WTC11 (cell line): ENCODE measurements around the gene ZC2HC1B.

Experiments used
- ARID4B ChIP-seq: sonication (generic); formaldehyde crosslinking; IDR thresholded peaks from 2 replicates; pipeline ENCODE4 v1.8.0; 2023; ENCODE audit warnings: missing genetic modification reagents, mild to moderate bottlenecking, borderline replicate concordance
- ATF2 ChIP-seq: sonication (generic); formaldehyde crosslinking; IDR thresholded peaks from 2 replicates; pipeline ENCODE4 v1.8.1; 2022; ENCODE audit warnings: low read depth, missing genetic modification reagents, borderline replicate concordance
- CBFB ChIP-seq: sonication (generic); formaldehyde crosslinking; IDR thresholded peaks from 2 replicates; pipeline ENCODE4 v1.8.1; 2022; ENCODE audit warnings: mild to moderate bottlenecking, low read depth, missing genetic modification reagents
- CREM ChIP-seq: sonication (generic); formaldehyde crosslinking; IDR thresholded peaks from 2 replicates; pipeline ENCODE4 v1.8.1; 2022; ENCODE audit warnings: mild to moderate bottlenecking, missing genetic modification reagents, moderate library complexity
- CTCF ChIP-seq: fragments of 200-600 bp; IDR thresholded peaks from 2 replicates; pipeline ENCODE4 v1.8.0; 2022; ENCODE audit warnings: antibody characterized with exemption
- FOXJ3 ChIP-seq: sonication (generic); formaldehyde crosslinking; IDR thresholded peaks from 2 replicates; pipeline ENCODE4 v1.9.0; 2021; ENCODE audit warnings: missing genetic modification reagents, mild to moderate bottlenecking, borderline replicate concordance
- FOXK1 ChIP-seq: sonication (generic); formaldehyde crosslinking; IDR thresholded peaks from 2 replicates; pipeline ENCODE4 v1.8.0; 2022; ENCODE audit warnings: mild to moderate bottlenecking, moderate library complexity, missing genetic modification reagents
- MAX ChIP-seq: sonication (generic); formaldehyde crosslinking; IDR thresholded peaks from 2 replicates; pipeline ENCODE4 v1.8.0; 2022; ENCODE audit warnings: mild to moderate bottlenecking, missing genetic modification reagents
- NFATC4 ChIP-seq: fragments of 250-450 bp; sonication (Bioruptor Pico); IDR thresholded peaks from 2 replicates; pipeline ENCODE4 v1.9.0; 2021; ENCODE audit warnings: mild to moderate bottlenecking
- SMAD3 ChIP-seq: sonication (generic); formaldehyde crosslinking; IDR thresholded peaks from 2 replicates; pipeline ENCODE4 v1.8.0; 2022; ENCODE audit warnings: missing genetic modification reagents, mild to moderate bottlenecking, borderline replicate concordance
- SP1 ChIP-seq: sonication (generic); formaldehyde crosslinking; conservative IDR thresholded peaks from 2 replicates; pipeline ENCODE4 v1.8.1; 2022; ENCODE audit warnings: missing genetic modification reagents
- TF ChIP-seq, protein P1 (sequence below): sonication (generic); formaldehyde crosslinking; IDR thresholded peaks from 2 replicates; pipeline ENCODE4 v1.8.1; 2022; ENCODE audit warnings: mild to moderate bottlenecking, missing genetic modification reagents, moderate library complexity, borderline replicate concordance
- TF ChIP-seq, protein P2 (sequence below): sonication (generic); formaldehyde crosslinking; IDR thresholded peaks from 2 replicates; pipeline ENCODE4 v1.8.1; 2022; ENCODE audit warnings: mild to moderate bottlenecking, moderate library complexity, missing genetic modification reagents

- no peak for TF ChIP-seq CTCF
- TF ChIP-seq CBFB (CRISPR knock-in tag), result no peak
- no peak for TF ChIP-seq FOXJ3 (CRISPR knock-in tag)
- no peak for TF ChIP-seq ARID4B
- TF ChIP-seq MAX (CRISPR knock-in tag), result no peak
- no peak for TF ChIP-seq ATF2 (CRISPR knock-in tag)
- TF ChIP-seq FOXK1 (CRISPR knock-in tag), result no peak
- no peak for TF ChIP-seq SP1 (CRISPR knock-in tag)
- TF ChIP-seq, protein P1, sequence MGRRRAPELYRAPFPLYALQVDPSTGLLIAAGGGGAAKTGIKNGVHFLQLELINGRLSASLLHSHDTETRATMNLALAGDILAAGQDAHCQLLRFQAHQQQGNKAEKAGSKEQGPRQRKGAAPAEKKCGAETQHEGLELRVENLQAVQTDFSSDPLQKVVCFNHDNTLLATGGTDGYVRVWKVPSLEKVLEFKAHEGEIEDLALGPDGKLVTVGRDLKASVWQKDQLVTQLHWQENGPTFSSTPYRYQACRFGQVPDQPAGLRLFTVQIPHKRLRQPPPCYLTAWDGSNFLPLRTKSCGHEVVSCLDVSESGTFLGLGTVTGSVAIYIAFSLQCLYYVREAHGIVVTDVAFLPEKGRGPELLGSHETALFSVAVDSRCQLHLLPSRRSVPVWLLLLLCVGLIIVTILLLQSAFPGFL (CRISPR knock-in tag), result no peak
- TF ChIP-seq SMAD3 (CRISPR knock-in tag), result no peak
- TF ChIP-seq CREM (CRISPR knock-in tag), result no peak
- TF ChIP-seq, protein P2, sequence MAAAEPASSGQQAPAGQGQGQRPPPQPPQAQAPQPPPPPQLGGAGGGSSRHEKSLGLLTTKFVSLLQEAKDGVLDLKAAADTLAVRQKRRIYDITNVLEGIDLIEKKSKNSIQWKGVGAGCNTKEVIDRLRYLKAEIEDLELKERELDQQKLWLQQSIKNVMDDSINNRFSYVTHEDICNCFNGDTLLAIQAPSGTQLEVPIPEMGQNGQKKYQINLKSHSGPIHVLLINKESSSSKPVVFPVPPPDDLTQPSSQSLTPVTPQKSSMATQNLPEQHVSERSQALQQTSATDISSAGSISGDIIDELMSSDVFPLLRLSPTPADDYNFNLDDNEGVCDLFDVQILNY (CRISPR knock-in tag), result no peak
- no peak for TF ChIP-seq NFATC4 (CRISPR knock-in tag)
Observed at GRCh38 chr6:143844006-143844405, 20.3 kb upstream of the ZC2HC1B start.
